A673 (cell line): ENCODE measurements around the gene GRIK3. TPM values are rescaled to one million over a fixed set of nuclear protein-coding genes. Genes with fewer than 3 reads are reported as not detected.

Experiments used
- BruUV-seq: library from RNA; stranded (reverse); fragments of 400-500 nt; replicated peaks from 2 replicates; lab custom pipeline; 2021; lab: Mats Ljungman, UMichigan
- CTCF ChIA-PET: fragments of 300-600 bp; sonication (Branson Sonifier 250); formaldehyde crosslinking; loops from one replicate; lab custom pipeline; 2022; ENCODE audit warnings: antibody characterized with exemption; lab: Charles Lee
- POLR2A ChIA-PET: fragments of 300-600 bp; sonication (Branson Sonifier 250); formaldehyde crosslinking; loops from one replicate; lab custom pipeline; 2022; ENCODE audit warnings: antibody characterized with exemption; ENCODE audit not compliant: low non-redundant PET; lab: Charles Lee
- DNase-seq: peaks from one replicate; pipeline ENCODE4 v3.0.0-alpha.2; 2015; ENCODE audit warnings: low spot score
- H3K27ac ChIP-seq: fragments of 200-600 bp; sonication (generic); 2 replicates; pipeline ENCODE4 v1.5.1; 2016; ENCODE audit warnings: mixed run types, low read depth, mild to moderate bottlenecking, mixed read lengths, antibody characterized with exemption, low read length; ENCODE audit not compliant: poor library complexity, severe bottlenecking
- H3K27me3 ChIP-seq: fragments of 200-600 bp; sonication (generic); replicated peaks from 2 replicates; pipeline ENCODE4 v1.6.1; 2017; ENCODE audit warnings: mixed run types, low read depth, mild to moderate bottlenecking, mixed read lengths, antibody characterized with exemption, low read length; ENCODE audit not compliant: insufficient read depth, poor library complexity
- H3K36me3 ChIP-seq: fragments of 200-600 bp; sonication (generic); 2 replicates; pipeline ENCODE4 v1.6.1; 2016; ENCODE audit warnings: mixed run types, mild to moderate bottlenecking, mixed read lengths, antibody characterized with exemption, low read length; ENCODE audit not compliant: insufficient read depth, poor library complexity, severe bottlenecking
- H3K4me1 ChIP-seq: fragments of 200-600 bp; sonication (generic); 2 replicates; pipeline ENCODE4 v1.6.1; 2017; ENCODE audit warnings: mixed run types, mild to moderate bottlenecking, mixed read lengths, antibody characterized with exemption, low read length; ENCODE audit not compliant: insufficient read depth, poor library complexity, severe bottlenecking
- H3K4me3 ChIP-seq: fragments of 200-600 bp; sonication (generic); 2 replicates; pipeline ENCODE4 v1.5.1; 2016; ENCODE audit warnings: low read depth, mixed run types, mild to moderate bottlenecking, mixed read lengths, low read length; ENCODE audit not compliant: poor library complexity, severe bottlenecking
- H3K9me3 ChIP-seq: fragments of 200-600 bp; sonication (generic); 2 replicates; pipeline ENCODE4 v1.6.1; 2016; ENCODE audit warnings: mixed run types, low read depth, mild to moderate bottlenecking, mixed read lengths, antibody characterized with exemption, low read length; ENCODE audit not compliant: poor library complexity, severe bottlenecking
- EZH2 ChIP-seq: fragments of 200-600 bp; sonication (generic); IDR thresholded peaks from 2 replicates; pipeline ENCODE4 v1.6.1; 2017; ENCODE audit warnings: borderline replicate concordance, low read depth, mild to moderate bottlenecking, mixed read lengths, antibody characterized with exemption, low read length; ENCODE audit not compliant: poor library complexity, severe bottlenecking
- intact Hi-C: fragments of 100-400 bp; cut with micrococcal nuclease; formaldehyde crosslinking; loops from one replicate; pipeline ENCODE4 v1.10.0; 2022; ENCODE audit not compliant: unreplicated experiment
- total RNA-seq: library from RNA; stranded (reverse); gene quantifications from 2 replicates; pipeline ENCODE4 v1.2.3, GENCODE V29; 2021
- TF ChIP-seq, protein P1 (sequence below): fragments of 300-800, 200-600 bp; sonication (generic); conservative IDR thresholded peaks from 2 replicates; pipeline ENCODE4 v1.5.1; 2017; ENCODE audit warnings: low read depth, mild to moderate bottlenecking, antibody characterized with exemption, low read length, moderate library complexity, mixed read lengths

The GRIK3 gene
- total RNA-seq, 1 experiment from 2014 or later: 0.17 TPM

DNA sequence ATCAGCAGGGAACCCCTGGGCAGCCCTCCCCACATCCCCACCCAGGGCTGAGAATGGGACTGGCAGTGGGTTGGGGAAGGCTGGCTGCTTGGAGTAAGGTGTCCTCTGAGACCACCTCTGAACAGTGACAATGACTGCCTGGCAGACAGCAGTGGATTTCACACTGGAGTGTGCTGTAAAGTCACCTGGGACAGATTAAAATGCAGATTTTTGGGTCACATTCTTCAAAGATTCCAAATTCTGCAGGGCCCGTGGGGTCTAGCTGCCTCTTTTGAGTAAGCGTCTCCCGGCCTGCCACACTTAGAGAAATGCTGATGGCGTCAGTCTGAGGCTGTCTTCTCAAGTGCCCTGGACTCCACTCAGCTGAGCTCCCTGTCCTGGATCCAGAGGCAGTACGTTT is 164.5 kb downstream of the GRIK3 start:
- CTCF ChIA-PET: interaction anchor here (0.6 kb wide), 1 partner anchor 558 kb away, joined by 3 read pairs; no protein-coding TSS in a partner anchor

DNA sequence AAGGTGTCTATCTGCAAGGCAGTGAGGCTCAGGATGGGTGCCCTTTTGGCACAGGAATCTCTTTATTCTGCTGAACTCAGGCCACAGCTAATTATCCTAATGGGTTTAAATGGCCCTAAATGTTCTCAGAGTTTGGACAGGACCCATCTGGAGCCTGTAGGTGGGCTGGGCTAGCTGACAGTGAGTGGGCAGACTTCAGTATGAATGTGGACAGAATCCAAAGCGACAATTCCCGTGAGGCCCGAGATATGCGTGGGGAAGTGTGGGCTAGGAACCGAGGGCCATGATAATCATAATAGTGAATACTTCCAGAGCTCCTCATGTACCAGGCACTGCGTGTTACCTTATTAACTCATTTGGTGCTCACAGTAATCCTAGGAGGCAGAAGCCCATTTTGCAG is 165.3 kb downstream of the GRIK3 start:
- Histone ChIP-seq H3K27me3 (no peaks in the 10 kb centered on the region), H3K9me3 (no peaks in the 10 kb centered on the region), H3K4me1 (no peaks in the 10 kb centered on the region), H3K36me3 (no peaks in the 10 kb centered on the region), H3K4me3 (no peak overlapping the region), H3K27ac (no peak overlapping the region)
- no peak for DNase-seq
- POLR2A ChIA-PET: no interaction called here
- TF ChIP-seq, protein P1, sequence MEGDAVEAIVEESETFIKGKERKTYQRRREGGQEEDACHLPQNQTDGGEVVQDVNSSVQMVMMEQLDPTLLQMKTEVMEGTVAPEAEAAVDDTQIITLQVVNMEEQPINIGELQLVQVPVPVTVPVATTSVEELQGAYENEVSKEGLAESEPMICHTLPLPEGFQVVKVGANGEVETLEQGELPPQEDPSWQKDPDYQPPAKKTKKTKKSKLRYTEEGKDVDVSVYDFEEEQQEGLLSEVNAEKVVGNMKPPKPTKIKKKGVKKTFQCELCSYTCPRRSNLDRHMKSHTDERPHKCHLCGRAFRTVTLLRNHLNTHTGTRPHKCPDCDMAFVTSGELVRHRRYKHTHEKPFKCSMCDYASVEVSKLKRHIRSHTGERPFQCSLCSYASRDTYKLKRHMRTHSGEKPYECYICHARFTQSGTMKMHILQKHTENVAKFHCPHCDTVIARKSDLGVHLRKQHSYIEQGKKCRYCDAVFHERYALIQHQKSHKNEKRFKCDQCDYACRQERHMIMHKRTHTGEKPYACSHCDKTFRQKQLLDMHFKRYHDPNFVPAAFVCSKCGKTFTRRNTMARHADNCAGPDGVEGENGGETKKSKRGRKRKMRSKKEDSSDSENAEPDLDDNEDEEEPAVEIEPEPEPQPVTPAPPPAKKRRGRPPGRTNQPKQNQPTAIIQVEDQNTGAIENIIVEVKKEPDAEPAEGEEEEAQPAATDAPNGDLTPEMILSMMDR: no peak
- TF ChIP-seq EZH2: no peak
- CTCF ChIA-PET: no interaction called here
- intact Hi-C loops: no loop called here
- BruUV-seq: no TSS peak

More for the DNA sequence above, 164.5 kb downstream of the GRIK3 start:
- TF ChIP-seq, protein P1: no peak
- no peak for DNase-seq
- Histone ChIP-seq H3K9me3 (no peaks in the 10 kb centered on the region), H3K27ac (no peak overlapping the region), H3K36me3 (no peaks in the 10 kb centered on the region), H3K4me3 (no peak overlapping the region), H3K4me1 (no peaks in the 10 kb centered on the region), H3K27me3 (no peaks in the 10 kb centered on the region)
- intact Hi-C loops: no loop called here
- BruUV-seq: no TSS peak
- POLR2A ChIA-PET: no interaction called here

DNA sequence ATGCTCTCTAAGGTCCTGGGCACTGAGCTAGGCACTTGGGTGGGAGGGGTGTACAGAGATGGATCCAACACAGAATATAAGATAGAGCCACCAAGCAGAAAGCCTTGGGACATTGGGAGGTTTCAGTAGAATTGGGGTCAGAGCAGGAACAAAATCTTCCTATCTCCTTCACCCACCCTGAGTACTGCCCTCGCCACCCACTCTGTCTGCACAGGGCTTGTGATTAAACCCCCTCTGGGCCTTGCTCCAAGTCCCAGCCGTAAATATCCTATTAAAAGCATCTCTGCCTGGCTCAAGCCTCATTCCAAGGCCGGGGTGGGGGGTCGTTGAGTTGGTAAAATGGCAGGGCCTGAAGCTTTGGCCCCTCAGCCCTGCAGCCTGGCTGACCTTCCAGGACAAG is 166.7 kb downstream of the GRIK3 start:
- TF ChIP-seq EZH2: no peak
- TF ChIP-seq, protein P1: no peak
- no peak for DNase-seq
- Histone ChIP-seq H3K27me3 (no peaks in the 10 kb centered on the region), H3K4me1 (no peaks in the 10 kb centered on the region), H3K27ac (no peak overlapping the region), H3K4me3 (no peak overlapping the region), H3K36me3 (no peaks in the 10 kb centered on the region), H3K9me3 (no peaks in the 10 kb centered on the region)
- POLR2A ChIA-PET: no interaction called here
- CTCF ChIA-PET: no interaction called here
- no TSS peak for BruUV-seq
- intact Hi-C loops: no loop called here
